Fibroblast of the aortic adventitia (primary cell): ENCODE results near the gene HM13. TPM values are rescaled to one million over a fixed set of nuclear protein-coding genes. Genes with fewer than 3 reads are reported as not detected.
A peak's percentile ranks its signal among the peaks of the same experiment; 100 is the strongest.
"Not testable (repeated sequence)": the region's sequence is repeated elsewhere in the genome, so short reads cannot be mapped to it uniquely, and the experiment has no call there.

ENCODE experiments used
- DNase-seq: peaks from one replicate; pipeline ENCODE4 v3.0.0-alpha.2; 2010; ENCODE audit warnings: low read depth
- H3K4me3 ChIP-seq: 2 replicates; pipeline ENCODE4 v1.5.1; 2011; ENCODE audit warnings: low read depth, mild to moderate bottlenecking, control low read depth, low read length, moderate library complexity
- total RNA-seq: library from RNA; depleted of rRNA; stranded (reverse); fragments of >200 nt; gene quantifications from 2 replicates; pipeline ENCODE4 v1.2.3, GENCODE V29; 2012; ENCODE audit warnings: low replicate concordance
- TF ChIP-seq, protein P1 (sequence below): IDR thresholded peaks from 2 replicates; pipeline ENCODE4 v1.5.1; 2011; ENCODE audit warnings: mild to moderate bottlenecking, low read length, control low read depth, inconsistent platforms; ENCODE audit not compliant: insufficient read depth

Gene HM13
- total RNA-seq, 1 donor: 131 TPM

DNA sequence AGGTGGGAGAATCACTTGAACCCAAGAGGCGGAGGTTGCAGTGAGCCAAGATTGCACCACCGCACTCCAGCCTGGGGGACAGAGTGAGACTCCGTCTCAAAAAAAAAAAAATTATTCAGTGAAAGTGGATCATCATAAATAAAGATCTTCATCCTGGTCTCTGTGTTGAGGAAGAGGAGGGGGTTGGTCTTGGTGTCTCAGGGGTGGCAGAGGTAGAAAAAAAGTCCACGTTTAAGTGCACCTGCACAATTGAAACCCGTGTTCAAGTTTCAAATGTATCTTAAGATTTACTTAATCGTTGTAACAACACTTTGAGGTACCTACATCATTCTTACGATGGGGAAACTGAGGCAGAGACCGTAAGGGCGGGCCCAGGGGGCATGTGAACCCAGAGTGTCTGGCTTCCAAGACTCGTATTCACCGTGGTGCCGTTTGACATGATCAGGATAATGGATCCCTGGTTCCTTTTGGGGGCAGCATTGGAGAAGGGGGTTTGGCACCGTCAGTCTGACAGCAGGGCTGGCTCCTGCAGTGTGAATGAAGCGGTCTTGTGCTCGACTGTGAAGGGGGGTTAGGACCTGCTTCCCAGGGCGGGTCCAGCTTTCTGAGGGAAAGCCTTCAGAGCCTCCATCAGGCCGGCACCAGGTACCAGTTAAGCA lies 57.9 kb downstream of the HM13 start:
- TF ChIP-seq, protein P1, sequence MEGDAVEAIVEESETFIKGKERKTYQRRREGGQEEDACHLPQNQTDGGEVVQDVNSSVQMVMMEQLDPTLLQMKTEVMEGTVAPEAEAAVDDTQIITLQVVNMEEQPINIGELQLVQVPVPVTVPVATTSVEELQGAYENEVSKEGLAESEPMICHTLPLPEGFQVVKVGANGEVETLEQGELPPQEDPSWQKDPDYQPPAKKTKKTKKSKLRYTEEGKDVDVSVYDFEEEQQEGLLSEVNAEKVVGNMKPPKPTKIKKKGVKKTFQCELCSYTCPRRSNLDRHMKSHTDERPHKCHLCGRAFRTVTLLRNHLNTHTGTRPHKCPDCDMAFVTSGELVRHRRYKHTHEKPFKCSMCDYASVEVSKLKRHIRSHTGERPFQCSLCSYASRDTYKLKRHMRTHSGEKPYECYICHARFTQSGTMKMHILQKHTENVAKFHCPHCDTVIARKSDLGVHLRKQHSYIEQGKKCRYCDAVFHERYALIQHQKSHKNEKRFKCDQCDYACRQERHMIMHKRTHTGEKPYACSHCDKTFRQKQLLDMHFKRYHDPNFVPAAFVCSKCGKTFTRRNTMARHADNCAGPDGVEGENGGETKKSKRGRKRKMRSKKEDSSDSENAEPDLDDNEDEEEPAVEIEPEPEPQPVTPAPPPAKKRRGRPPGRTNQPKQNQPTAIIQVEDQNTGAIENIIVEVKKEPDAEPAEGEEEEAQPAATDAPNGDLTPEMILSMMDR: no peak
- peak overlapping the region; percentile 44 for H3K4me3 ChIP-seq
- no peak for DNase-seq

DNA sequence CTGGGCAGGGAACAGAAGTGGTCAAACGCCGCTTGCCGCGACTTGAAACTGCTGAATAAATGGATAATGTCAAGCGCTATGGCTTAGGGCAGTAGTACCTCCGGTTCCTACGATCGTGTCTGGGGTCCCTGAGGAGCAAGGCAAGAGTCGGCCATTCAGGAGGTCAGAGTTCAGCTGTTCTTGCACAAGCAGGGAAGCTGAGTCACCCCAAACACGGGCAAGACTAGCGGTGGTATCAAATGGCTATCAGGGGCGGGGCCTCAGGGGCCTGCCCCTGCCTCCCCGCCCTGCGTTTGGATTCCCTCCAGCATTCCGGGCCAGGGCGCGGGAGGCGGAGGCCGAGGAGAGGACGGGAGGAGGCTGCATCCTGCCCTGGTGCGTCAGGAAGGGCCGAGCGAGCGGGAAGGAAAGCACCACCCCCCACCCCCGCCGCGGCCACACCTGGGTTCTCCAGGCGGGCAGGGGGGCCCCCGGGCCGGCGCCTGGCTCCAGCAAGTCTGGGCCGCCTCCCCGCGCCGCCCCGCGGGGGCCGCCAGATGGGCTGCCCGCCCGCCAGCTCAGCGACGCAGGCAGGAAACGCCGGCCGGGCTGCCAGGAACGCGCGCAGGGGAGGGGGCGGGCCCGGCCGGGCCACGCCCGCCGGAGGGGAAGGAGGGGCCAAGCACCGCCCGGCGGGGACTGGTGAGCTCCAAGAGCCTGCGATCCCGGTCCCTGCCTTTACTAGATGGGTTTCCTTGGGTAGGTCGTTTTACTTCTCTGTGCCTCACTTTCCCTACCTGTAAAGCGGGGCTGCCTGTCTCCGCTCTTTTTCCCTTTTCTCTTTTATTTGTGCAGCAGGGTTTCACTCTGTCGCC lies 58.7 kb downstream of the HM13 start:
- TF ChIP-seq, protein P1: no peak
- peak; percentile 98 for DNase-seq
- H3K4me3 ChIP-seq: peak overlapping the region; percentile 58

DNA sequence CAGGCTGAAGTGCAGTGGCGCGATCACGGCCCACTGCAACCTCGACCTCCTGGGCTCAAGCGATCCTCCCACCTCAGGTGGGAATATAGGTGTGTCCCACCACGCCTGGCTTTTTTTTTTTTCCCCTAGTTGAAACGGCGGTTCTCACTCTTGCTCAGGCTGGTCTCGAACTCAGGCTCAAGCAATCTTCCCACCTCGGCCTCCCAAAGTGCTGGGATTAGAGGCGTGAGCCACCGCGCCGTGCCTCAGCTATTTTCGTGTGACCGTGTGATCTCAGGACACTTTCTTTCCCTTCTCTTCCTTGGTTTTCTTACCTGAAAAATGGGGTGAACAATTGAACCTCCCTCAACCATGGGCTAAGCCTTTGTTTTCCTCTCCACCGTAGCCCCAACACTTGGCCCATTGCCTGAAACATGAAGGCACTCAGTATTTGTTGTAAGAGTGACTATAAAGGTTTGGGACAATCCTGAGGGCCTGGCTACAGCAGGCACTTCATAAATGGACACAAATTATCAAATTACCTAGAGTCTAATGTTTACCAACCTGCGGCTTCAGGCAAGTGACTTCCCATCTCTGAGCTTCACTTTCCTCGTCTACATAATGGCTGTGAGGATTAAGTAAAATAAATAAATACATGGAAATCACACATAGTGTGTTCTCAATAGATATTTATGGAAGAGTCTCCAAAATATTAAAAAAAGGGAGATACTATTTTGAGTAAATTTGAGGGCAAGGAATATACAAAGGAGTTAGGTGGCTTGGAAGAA lies 59.5 kb downstream of the HM13 start:
- TF ChIP-seq, protein P1: no peak
- H3K4me3 ChIP-seq: peak overlapping the region; percentile 58
- peak; percentile 18 for DNase-seq

GRCh38 chr20:31574986-31575385 lies 60.7 kb downstream of the HM13 start:
- DNase-seq: not testable (repeated sequence)

GRCh38 chr20:31576751-31577150 lies 62.5 kb downstream of the HM13 start:
- H3K4me3 ChIP-seq: no peak overlapping the region
- TF ChIP-seq, protein P1: no peak
- no peak for DNase-seq

More at GRCh38 chr20:31574986-31575385, 60.7 kb downstream of the HM13 start:
- not testable (repeated sequence) for H3K4me3 ChIP-seq

- DNase-seq: no peak
- H3K4me3 ChIP-seq: no peak overlapping the region
- TF ChIP-seq, protein P1: no peak
These were observed 63.0 kb downstream of the HM13 start for GRCh38 chr20:31577194-31577593.
